GM21515 (cell line): ENCODE measurements around the gene TP53AIP1.
"Not testable (repeated sequence)": the region's sequence is repeated elsewhere in the genome, so short reads cannot be mapped to it uniquely, and the experiment has no call there.

Experiments used
- ATAC-seq: cut with Tn5 transposase; IDR thresholded peaks from one replicate; pipeline ENCODE4 v1.9.1; 2021; ENCODE audit not compliant: unreplicated experiment

The TP53AIP1 gene

GRCh38 chr11:128926437-128927107 lies 16.1 kb downstream of the TP53AIP1 start:
- no peak for ATAC-seq

DNA sequence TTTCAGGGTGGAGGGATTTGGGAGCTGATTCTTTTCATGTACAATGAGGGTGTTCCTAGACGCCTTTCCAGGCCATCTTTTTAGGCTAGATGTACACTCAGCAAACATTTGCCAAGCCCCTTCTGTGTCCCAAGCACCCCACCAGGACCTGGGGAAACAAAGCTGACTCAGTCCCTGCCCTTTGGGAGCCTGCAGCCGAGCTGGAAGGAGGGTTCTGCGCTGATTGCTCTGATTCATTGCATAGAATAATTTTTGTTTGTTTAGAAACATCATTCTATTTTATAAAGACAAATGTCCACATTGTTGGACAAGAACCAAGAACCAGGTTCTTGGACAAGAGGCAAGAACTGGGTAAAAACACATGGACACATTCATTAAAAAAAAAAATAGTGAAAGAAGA lies 16.7 kb downstream of the TP53AIP1 start:
- ATAC-seq = no peak

DNA sequence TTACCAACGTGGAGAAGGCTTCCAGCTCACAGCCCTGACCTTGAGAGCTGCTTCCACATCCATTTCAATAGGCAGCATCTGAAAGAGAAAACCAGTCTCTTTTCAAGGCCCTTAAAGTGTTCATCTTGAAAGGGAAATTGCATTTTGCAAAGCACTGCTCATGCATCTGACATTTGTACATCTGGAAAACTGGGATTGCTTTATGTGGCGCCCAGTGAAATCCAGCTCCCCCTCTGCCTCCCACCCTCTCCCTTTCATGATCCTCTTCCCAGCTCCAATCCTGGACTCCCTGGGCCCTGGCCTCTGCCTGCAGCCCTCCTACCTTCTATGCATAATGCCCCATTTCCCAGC lies 17.4 kb downstream of the TP53AIP1 start:
- ATAC-seq = no peak

GRCh38 chr11:128924510-128925249 lies 18.0 kb downstream of the TP53AIP1 start:
- no peak for ATAC-seq

DNA sequence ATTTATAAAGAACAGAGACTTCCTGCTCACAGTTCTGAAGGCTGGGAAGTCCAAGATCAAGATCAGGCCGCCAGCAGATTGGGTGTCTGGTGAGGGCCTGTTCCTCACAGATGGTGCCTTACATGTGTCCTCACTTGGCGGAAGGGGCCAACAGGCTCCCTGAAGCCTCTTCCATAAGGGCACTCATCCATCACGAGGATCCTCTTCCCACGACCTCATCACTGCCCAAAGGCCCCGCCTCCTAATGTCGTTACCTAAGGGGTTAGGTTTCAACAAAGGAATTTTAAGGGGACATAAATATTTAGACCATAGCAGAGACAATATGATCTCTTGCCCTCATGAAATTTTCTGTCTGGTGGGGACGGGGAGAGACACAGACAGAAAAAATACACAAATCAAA lies 18.6 kb downstream of the TP53AIP1 start:
- no peak for ATAC-seq

DNA sequence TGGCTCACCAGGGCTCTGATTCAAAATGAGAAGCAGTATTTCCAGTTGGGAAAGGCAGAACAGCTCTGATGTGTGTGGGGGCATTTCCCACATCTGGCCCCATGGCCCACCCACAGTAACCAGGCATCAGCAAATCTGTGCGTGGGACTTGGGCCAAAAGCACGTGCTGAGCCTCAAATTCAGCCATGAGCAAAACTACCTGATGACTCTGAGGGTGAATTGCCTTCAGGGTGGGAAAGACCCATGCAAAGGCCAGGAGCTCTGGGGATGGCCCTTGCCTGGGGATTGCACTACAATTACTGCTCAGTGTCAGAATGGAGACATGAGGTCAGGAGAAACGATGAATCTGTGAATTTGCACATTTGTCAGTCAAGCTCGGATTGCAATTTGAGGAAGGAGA lies 20.9 kb downstream of the TP53AIP1 start:
- no peak for ATAC-seq

GRCh38 chr11:128920666-128921065 lies 22.0 kb downstream of the TP53AIP1 start:
- ATAC-seq = no peak

- not testable (repeated sequence) for ATAC-seq
Measured at GRCh38 chr11:128919635-128920034, 23.0 kb downstream of the TP53AIP1 start.

- no peak for ATAC-seq
Measured at GRCh38 chr11:128919216-128919615, 23.5 kb downstream of the TP53AIP1 start.

- ATAC-seq = no peak
Measured at GRCh38 chr11:128917144-128917724, 25.4 kb downstream of the TP53AIP1 start.

DNA sequence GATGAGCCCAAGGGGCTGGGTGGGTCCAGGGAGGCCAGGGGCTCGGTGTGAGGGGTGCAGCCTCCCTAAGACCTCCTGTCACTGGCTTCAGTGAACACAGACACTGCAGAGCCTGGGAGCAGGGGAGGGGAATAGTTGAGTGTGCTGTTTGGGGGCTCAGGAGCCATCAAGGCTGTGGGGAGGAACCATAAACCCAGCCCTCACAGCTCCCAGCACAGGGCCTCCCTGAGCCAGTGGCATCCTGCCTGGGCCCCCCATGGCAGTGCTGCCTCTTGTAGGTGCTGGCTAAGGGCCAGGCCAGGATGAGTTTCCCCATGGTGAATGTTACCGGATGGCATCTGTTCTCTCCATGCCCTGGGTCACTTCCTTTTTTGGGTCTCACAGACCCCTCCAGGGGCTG lies 26.0 kb downstream of the TP53AIP1 start:
- no peak for ATAC-seq

- ATAC-seq = no peak
Measured at GRCh38 chr11:128916037-128916572, 26.6 kb downstream of the TP53AIP1 start.

DNA sequence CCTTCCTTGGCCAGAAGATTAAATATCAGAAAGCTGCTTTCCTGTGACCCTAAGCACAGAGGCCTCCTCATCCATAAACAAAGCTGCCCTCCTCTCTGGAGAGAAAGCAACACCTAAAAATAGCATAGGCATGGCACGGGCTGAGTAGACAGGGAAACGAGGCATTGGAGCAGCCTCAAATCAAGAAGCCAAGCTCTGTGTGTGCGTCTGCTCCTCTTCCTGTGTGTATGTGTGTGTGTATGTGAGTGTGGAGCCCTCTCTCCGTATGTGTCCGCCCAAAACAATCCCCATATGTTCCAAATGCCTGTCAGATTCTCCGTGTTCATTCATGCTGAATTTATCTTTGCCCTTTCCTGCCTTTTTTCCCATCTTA lies 27.5 kb downstream of the TP53AIP1 start:
- no peak for ATAC-seq

DNA sequence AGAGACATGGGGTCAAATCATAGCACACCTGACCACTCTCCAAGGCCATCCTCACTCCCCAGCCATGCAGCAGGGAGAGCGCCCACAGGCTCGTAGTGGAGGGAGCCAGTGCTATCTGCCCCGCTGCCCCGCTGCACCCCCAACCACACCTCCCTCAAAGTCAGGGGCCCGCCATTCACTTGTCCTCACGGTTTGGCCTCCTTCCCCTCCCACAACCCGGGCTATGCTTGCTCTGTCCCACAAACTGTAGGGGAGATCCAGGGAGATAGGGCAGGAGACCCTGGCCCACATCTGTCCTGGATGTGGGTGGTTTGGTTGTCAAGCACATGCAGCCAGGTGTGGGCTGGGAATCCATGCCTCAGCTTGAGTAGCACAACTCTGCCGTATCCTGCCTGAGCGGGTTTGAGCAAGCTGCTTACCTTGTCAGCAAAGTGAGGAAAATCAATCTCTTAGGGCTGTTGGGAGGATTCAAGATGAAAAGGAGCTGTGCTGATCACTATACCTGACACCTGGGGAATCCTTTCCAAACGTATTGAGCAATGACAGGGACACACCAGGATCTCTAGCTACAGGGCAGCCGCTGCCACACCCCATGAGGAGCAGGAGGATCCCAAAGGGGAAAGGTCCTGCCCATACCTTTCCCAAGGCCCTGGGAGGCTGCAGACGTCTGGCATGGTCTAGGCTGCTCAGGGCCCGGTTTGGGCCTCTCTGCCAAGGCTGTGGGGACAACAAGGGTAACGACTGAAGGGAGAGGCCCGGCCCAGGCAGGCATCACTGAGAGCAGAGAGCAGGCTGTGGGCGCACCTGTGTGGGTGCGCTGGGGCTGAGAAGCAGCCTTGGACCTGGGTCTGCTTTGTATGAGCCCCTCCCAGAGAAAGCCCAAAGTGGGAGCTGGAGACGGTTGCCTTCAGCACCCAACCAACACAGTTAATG lies 28.2 kb downstream of the TP53AIP1 start:
- no peak for ATAC-seq

GRCh38 chr11:128913806-128914205 lies 28.9 kb downstream of the TP53AIP1 start:
- no peak for ATAC-seq

DNA sequence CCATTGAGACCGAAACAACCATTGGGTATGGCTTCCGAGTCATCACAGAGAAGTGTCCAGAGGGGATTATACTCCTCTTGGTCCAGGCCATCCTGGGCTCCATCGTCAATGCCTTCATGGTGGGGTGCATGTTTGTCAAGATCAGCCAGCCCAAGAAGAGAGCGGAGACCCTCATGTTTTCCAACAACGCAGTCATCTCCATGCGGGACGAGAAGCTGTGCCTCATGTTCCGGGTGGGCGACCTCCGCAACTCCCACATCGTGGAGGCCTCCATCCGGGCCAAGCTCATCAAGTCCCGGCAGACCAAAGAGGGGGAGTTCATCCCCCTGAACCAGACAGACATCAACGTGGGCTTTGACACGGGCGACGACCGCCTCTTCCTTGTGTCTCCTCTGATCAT lies 31.0 kb downstream of the TP53AIP1 start:
- no peak for ATAC-seq

DNA sequence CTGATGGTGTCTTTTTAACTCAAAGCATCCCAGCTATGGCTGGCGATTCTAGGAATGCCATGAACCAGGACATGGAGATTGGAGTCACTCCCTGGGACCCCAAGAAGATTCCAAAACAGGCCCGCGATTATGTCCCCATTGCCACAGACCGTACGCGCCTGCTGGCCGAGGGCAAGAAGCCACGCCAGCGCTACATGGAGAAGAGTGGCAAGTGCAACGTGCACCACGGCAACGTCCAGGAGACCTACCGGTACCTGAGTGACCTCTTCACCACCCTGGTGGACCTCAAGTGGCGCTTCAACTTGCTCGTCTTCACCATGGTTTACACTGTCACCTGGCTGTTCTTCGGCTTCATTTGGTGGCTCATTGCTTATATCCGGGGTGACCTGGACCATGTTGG lies 31.4 kb downstream of the TP53AIP1 start:
- no peak for ATAC-seq

DNA sequence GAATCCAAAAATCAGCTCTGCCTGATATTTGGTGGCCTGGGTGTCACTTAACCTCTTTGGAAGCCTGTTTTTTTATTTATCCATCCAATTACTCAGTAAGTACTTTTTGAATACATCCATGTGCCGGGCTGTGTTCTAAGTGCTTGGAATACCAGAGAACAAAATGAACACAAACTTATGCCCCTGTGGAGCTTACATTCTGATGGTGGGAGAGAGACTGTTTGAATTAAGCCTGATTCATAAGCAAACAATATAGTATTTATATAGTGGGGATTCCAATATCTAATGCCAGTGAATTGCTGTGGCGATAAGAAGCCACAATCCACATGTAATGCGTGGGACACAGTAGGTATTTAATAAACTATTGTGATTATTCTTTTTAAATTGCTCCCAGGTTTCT lies 32.1 kb downstream of the TP53AIP1 start:
- no peak for ATAC-seq

DNA sequence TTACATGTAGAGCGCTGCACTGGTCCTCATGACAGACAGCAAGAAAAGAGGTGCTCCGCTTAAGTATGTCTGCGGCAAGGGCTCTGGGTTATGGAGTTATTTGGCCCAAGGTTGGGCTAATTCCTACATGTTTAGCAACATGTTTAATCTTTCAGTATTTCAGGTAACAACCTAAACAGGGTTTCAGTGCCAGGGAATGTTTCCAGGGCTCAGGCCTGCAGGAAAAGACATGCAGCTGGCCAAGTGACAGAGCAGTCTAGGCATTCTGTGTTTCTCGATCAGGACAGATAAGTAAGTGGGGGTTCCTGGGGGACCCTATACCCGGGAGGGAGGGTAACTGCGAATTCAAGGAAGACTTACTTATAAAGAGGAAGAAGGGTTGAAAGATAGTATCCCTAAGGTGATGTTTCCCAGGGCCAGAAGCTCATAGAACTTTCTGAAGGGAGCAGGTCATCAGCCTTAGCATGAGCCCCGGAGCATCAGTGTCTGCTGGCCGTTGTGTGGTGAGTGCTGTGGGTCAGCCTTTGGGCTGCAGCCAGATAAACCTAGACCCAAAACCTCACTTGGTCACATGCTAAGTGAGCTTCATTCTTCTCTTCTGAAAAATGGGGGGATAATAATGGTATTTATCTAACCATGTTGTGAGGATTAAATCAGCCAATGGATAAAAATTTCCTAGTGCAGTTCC lies 33.1 kb downstream of the TP53AIP1 start:
- no peak for ATAC-seq

- ATAC-seq = no peak
Measured at GRCh38 chr11:128908391-128909246, 34.1 kb downstream of the TP53AIP1 start.
